Memory B cell (primary cell): ENCODE measurements around the gene CRLF2.
"Not testable (repeated sequence)": the region's sequence is repeated elsewhere in the genome, so short reads cannot be mapped to it uniquely, and the experiment has no call there.

Experiments
- ATAC-seq: fragments of 150-1000 bp; cut with Tn5 transposase; 2 replicates; pipeline ENCODE4 v1.10.0; 2021; ENCODE audit warnings: low read depth, mild to moderate bottlenecking, moderate library complexity
- DNase-seq, 2 donors: peaks; one replicate each; pipeline ENCODE4 v3.0.0; 2022; ENCODE audit warnings: low spot score in 2 of 2
- H3K27ac Mint-ChIP-seq: one replicate; pipeline ENCODE4 v1.8.0; 2022; ENCODE audit warnings: mild to moderate bottlenecking, moderate library complexity, mixed read lengths
- H3K27me3 Mint-ChIP-seq: one replicate; pipeline ENCODE4 v1.8.0; 2022; ENCODE audit warnings: mixed read lengths
- H3K36me3 Mint-ChIP-seq: one replicate; pipeline ENCODE4 v1.8.0; 2022; ENCODE audit warnings: mild to moderate bottlenecking, mixed read lengths
- H3K4me1 Mint-ChIP-seq: one replicate; pipeline ENCODE4 v1.8.0; 2022; ENCODE audit warnings: mixed read lengths
- H3K4me3 Mint-ChIP-seq: one replicate; pipeline ENCODE4 v1.8.0; 2022; ENCODE audit warnings: mild to moderate bottlenecking, moderate library complexity, mixed read lengths
- H3K9me3 Mint-ChIP-seq: one replicate; pipeline ENCODE4 v1.8.0; 2022; ENCODE audit warnings: mixed read lengths

CRLF2 gene

DNA sequence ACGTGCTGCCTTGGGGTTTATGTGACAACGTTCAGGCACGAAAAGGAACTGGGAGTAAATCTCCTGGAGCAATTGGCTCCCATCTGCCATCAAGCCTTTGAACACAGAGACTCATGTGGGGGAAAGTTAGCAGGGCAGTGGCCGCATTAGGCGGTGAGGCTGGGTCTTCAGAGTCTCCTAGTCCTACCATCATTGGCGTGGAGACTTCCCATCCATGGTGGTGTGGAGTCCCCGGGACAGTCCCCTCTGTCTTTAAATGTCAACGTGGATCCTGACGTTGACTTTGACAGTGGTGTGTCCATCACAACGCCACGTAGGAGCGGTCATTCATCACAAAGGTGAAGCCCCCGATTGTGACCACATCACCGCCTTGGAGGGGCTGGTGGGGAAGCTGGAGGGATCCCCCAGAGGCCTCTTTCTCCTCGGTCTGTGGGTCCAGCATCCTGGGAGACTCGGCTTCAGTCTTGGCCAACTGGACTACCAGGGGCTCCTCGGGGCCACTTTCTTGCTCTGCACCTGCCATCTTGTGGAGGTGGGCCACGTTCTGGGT lies 21.8 kb downstream of the CRLF2 start:
- no peak overlapping the region for H3K4me3 Mint-ChIP-seq
- no peaks in the 10 kb centered on the region for H3K36me3 Mint-ChIP-seq
- ATAC-seq, result no peak
- no peak overlapping the region for H3K27ac Mint-ChIP-seq
- no peaks in the 10 kb centered on the region for H3K4me1 Mint-ChIP-seq
- H3K27me3 Mint-ChIP-seq, result peaks cover 1% of the 10 kb centered on the region
- DNase-seq, result no peak
- peaks cover 5% of the 10 kb centered on the region for H3K9me3 Mint-ChIP-seq

DNA sequence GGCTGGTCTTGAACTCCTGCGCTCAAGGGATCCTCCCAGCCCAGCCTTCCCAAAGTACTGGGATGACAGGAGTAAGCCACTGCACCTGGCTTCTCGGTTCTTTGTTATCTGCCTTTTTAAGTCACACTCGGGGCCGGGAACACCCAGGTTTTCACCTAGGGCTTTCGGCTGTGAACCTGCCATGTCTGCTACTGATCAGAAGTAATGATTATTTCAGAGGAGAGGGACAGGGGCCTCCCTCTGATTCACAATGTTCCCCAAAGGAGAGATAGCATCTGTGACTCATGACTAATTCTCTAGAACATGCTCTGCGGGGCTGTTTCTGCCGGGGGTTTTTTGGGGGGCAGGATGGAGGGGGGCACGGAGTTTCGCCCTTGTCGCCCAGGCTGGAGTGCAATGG lies 26.9 kb downstream of the CRLF2 start:
- Mint-ChIP-seq H3K27me3 (peaks cover 3% of the 10 kb centered on the region), H3K4me3 (no peak overlapping the region), H3K27ac (no peak overlapping the region), H3K9me3 (no peaks in the 10 kb centered on the region), H3K4me1 (no peaks in the 10 kb centered on the region), H3K36me3 (no peaks in the 10 kb centered on the region)
- DNase-seq (no peak), ATAC-seq (no peak)

DNA sequence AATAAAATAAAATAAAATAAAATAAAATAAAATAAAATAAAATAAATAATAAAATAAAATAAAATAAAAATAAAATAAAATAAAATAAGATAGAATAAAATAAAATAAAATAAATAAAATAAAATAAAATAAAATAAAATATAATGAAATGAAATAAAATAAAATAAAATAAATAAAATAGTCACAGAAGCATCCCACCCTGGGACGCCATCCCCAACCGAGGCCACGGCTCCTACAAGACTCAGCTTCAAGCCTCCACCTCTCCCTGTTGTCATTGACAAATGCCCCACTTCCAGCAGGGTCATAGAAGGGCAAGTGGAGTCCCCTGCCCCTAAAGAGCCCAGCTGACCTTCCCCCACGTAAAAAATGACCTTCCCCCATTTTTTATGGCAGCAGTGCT lies 30.2 kb downstream of the CRLF2 start:
- ATAC-seq, result no peak
- DNase-seq, result no peak
- H3K27ac Mint-ChIP-seq, result no peak overlapping the region
- H3K27me3 Mint-ChIP-seq, result peaks cover 3% of the 10 kb centered on the region
- H3K4me3 Mint-ChIP-seq, result no peak overlapping the region
- H3K36me3 Mint-ChIP-seq, result no peaks in the 10 kb centered on the region
- H3K9me3 Mint-ChIP-seq, result no peaks in the 10 kb centered on the region
- H3K4me1 Mint-ChIP-seq, result no peaks in the 10 kb centered on the region

DNA sequence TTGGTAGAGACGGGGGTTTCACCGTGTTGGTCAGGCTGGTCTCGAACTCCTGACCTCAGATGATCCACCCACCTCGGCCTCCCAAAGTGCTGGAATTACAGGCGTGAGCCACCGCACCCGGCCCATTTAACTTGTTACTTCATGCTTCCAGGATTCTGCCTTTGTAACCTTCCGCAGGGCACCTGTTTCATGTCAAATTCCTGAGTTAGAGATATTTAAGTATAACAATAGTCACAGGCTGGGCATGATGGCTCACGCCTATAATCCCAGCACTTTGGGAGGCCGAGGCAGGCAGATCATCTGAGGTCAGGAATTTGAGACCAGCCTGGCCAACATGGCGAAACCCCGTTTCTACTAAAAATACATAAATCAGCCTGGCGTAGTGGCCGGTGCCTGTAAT lies 30.8 kb downstream of the CRLF2 start:
- not testable (repeated sequence) for H3K9me3 Mint-ChIP-seq, H3K27me3 Mint-ChIP-seq, H3K36me3 Mint-ChIP-seq, DNase-seq, H3K4me3 Mint-ChIP-seq, ATAC-seq, H3K27ac Mint-ChIP-seq, H3K4me1 Mint-ChIP-seq

DNA sequence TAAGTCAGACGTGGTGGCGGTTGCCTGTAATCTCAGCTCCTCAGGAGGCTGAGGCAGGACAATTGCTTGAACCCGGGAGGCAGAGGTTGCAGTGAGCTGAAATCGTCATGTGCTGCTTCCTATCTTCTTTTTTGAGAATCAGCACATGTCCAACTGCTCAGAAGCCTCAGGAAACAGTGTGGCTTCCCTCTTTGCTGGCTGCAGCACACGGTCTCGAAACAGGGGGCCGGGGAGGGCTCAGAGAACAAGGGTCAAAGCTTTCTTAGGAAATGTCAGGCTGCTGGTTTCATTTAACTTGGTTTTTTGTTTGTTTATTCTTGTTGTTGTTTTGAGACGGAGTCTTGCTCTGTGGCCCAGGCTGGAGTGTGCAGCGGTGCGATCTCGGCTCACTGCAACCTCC lies 31.3 kb downstream of the CRLF2 start:
- H3K27ac Mint-ChIP-seq, result no peak overlapping the region
- peaks cover 1% of the 10 kb centered on the region for H3K27me3 Mint-ChIP-seq

DNA sequence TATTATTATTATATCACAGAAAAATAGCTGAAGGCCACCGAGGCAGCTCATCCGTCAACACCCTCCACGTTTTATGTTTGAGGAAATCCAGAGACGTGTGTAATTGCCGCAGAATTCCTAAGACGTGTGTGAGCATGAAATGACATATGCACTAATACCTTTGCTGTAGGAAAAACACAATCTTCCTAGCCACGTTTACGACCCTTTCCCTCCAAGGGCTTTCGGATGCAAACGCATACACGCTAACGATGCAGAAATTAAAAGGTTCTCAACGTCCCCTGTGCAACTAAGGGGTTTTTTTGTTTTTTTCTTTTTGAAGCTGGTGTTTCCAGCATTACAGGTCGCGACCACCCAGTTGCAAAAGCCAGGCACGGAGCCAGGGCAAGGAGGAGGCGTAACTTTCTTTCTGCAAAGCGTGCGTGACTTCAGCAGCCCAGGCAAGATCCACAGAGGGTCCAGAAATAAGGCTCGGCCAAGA lies 33.8 kb downstream of the CRLF2 start:
- H3K4me3 Mint-ChIP-seq, result no peak overlapping the region
- H3K27ac Mint-ChIP-seq, result no peak overlapping the region
- no peaks in the 10 kb centered on the region for H3K9me3 Mint-ChIP-seq
- H3K27me3 Mint-ChIP-seq, result peaks cover 1% of the 10 kb centered on the region
- no peaks in the 10 kb centered on the region for H3K36me3 Mint-ChIP-seq
- no peak for DNase-seq
- ATAC-seq, result no peak
- no peaks in the 10 kb centered on the region for H3K4me1 Mint-ChIP-seq

More for the DNA sequence above, 31.3 kb downstream of the CRLF2 start:
- Mint-ChIP-seq H3K4me1 (no peaks in the 10 kb centered on the region), H3K36me3 (no peaks in the 10 kb centered on the region), H3K9me3 (no peaks in the 10 kb centered on the region), H3K4me3 (no peak overlapping the region)
- DNase-seq (no peak), ATAC-seq (no peak)

DNA sequence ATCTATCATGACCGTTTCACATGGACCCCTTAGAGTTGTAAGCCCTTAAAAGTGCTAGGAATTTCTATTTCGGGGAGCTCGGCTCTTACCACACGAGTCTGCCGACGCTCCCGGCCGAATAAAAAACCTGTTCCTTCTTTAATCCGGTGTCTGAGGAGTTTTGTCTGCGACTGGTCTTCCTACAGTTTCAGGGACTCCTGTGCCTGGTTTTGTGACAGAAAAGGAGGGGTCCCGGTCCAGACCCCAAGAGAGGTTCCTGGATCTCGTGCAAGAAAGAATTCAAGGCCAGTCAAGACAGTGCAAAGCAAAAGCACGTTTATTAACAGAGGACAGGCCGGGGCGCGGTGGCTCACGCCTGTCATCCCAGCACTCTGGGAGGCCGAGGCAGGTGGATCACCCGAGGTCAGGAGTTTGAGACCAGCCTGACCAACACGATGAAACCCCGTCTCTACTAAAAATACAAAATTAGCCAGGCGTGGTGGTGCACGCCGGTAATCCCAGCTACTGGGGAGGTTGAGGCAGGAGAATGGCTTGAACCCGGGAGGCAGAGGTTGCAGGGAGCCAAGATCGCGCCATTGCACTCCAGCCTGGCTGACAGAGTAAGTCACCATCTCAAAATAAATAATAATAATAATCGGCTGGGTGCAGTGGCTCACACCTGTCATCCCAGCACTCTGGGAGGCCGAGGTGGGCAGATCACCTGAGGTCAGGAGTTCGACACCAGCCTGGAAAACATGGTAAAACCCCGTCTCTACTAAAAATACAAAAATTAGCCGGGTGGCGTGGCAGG lies 35.7 kb downstream of the CRLF2 start:
- not testable (repeated sequence) for DNase-seq, H3K4me1 Mint-ChIP-seq, H3K9me3 Mint-ChIP-seq, H3K4me3 Mint-ChIP-seq, H3K27ac Mint-ChIP-seq, H3K27me3 Mint-ChIP-seq, H3K36me3 Mint-ChIP-seq, ATAC-seq

DNA sequence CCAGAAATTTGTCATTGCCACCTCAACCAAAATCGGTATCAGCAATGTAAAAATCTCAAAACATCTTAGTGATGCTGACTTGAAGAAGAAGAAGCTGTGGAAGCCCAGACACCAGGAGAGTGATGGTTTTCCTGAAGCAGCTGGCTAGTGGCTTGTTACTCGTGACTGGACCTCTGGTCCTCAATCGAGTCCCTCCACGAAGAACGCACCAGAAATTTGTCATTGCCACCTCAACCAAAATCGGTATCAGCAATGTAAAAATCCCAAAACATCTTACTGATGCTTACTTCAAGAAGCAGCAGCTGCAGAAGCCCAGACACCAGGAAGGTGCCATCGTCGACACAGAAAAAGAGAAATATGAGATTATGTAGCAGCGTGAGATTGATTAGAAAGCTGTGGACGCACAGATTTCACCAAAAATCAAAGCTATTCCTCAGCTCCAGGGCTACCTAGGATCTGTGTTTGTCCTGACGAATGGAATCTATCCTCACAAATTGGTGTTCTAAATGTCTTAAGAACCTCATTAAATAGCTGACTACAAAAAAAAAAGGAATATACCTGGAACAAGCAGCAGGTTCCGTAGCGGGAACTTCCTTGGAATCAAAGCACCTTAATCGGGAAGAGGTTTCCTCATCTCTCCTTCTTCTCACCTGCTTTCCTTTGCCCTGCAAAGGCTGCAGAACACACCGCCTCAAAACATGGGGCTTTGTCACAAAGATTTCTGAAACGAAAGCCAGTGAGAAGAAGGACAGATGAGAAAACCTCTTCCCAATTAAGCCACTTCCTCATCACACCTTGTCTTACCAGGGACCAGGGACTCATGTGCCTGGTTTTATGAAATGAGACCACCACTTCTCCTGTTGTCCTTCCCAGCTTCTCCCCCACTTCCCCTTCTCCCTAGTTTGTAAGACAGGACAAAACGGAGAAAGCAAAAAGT lies 37.6 kb downstream of the CRLF2 start:
- H3K27me3 Mint-ChIP-seq, H3K9me3 Mint-ChIP-seq, H3K4me3 Mint-ChIP-seq, DNase-seq, H3K27ac Mint-ChIP-seq, H3K36me3 Mint-ChIP-seq, ATAC-seq, H3K4me1 Mint-ChIP-seq: not testable (repeated sequence)

DNA sequence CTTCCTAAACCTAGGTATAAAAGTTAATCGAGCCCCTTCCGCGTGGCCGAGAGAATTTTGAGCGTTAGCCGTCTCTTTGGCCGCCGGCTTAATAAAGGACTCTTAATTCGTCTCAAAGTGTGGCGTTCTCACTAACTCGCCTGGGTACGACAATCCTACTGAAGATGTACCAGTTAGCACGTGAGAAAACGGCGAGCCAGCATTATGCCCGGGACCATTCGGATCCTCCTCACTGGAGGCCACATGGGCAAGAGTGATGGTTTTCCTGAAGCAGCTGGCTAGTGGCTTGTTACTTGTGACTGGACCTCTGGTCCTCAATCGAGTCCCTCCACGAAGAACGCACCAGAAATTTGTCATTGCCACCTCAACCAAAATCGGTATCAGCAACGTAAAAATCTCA lies 39.0 kb downstream of the CRLF2 start:
- H3K36me3 Mint-ChIP-seq, H3K27me3 Mint-ChIP-seq, H3K4me1 Mint-ChIP-seq, H3K4me3 Mint-ChIP-seq, DNase-seq, H3K27ac Mint-ChIP-seq, ATAC-seq, H3K9me3 Mint-ChIP-seq: not testable (repeated sequence)

DNA sequence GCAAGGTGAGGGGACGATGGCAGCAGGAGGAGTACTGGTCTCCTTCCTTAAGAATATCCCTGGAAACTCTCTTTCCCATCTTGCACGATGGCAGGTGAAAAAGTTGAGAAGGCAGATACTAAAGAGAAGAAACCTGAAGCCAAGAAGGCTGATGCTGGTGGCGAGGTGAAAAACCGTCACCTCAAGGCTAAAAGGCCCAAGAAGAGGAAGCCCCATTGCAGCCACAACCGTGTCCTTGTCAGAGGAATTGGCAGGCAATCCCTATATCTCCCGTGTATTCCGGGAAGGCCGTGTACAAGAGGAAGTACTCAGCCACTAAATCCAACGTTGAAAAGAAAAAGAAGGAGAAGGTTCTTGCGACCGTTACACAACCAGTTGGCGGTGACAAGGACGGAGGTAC lies 40.0 kb downstream of the CRLF2 start:
- Mint-ChIP-seq H3K27ac (no peak overlapping the region), H3K27me3 (peaks cover 5% of the 10 kb centered on the region), H3K4me3 (no peak overlapping the region), H3K4me1 (no peaks in the 10 kb centered on the region), H3K9me3 (no peaks in the 10 kb centered on the region), H3K36me3 (peaks cover 2% of the 10 kb centered on the region)
- DNase-seq, result no peak
- no peak for ATAC-seq

DNA sequence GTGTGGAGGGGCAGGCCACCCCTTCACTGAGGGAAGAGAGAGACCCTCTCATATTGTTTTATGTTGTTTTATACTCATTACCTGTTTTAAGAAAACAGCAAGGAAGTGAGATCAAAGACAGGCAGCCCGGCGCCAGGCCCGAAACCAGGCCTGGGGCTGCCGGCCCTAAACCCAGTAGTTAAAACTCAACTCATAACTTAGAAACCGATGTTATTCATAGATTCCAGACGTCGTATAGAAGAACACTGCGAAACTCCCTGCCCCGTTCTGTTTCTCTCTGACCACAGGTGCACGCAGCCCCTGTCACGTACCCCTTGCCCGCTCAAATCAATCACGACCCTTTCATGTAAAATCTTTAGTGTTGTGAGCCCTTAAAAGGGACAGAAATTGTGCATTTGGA lies 40.5 kb downstream of the CRLF2 start:
- not testable (repeated sequence) for DNase-seq, ATAC-seq, H3K4me3 Mint-ChIP-seq, H3K9me3 Mint-ChIP-seq, H3K4me1 Mint-ChIP-seq, H3K27me3 Mint-ChIP-seq, H3K27ac Mint-ChIP-seq, H3K36me3 Mint-ChIP-seq

DNA sequence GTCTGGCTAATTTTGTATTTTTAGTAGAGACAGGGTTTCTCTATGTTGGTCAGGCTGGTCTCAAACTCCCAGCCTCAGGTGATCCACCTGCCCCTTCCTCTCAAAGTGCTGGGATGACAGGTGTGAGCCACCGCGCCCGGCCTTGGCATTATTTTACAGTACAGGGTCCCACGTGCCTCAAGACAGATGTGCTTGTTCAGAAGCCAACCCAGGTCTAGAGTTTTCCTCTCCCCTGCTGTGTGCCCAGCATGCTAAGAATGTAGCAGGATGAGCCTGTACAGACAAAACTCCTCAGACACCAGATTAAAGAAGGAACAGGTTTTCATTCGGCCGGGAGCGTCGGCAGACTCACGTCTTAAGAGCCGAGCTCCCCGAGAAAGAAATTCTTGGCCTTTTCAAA lies 42.2 kb downstream of the CRLF2 start:
- no peak overlapping the region for H3K4me3 Mint-ChIP-seq
- H3K9me3 Mint-ChIP-seq, result no peaks in the 10 kb centered on the region
- no peaks in the 10 kb centered on the region for H3K4me1 Mint-ChIP-seq
- H3K27ac Mint-ChIP-seq, result no peak overlapping the region
- no peak for ATAC-seq
- H3K36me3 Mint-ChIP-seq, result peaks cover 2% of the 10 kb centered on the region
- no peak for DNase-seq
- H3K27me3 Mint-ChIP-seq, result peaks cover 6% of the 10 kb centered on the region

DNA sequence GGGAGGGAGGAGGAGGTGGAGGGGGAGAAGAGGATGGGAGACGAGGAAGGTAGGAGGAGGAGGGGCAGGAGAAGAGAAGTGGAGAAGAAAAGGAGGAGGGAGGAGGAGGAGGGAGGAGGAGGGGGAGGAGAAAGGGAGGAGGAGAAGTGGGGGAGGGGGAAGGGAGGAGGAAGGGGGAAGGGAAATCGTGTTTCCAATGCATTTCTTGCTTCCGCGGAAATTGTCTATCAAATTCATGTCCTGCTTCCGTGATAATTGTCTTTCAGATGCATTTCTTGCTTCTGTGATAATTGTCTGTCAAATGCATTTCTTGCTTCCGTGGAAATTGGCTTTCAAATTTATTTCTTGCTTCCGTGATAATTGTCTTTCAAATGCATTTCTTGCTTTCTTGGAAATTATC lies 43.3 kb downstream of the CRLF2 start:
- Mint-ChIP-seq H3K4me1 (no peaks in the 10 kb centered on the region), H3K4me3 (no peak overlapping the region), H3K9me3 (no peaks in the 10 kb centered on the region), H3K36me3 (peaks cover 2% of the 10 kb centered on the region), H3K27me3 (peaks cover 6% of the 10 kb centered on the region), H3K27ac (no peak overlapping the region)
- no peak for ATAC-seq
- DNase-seq, result no peak

DNA sequence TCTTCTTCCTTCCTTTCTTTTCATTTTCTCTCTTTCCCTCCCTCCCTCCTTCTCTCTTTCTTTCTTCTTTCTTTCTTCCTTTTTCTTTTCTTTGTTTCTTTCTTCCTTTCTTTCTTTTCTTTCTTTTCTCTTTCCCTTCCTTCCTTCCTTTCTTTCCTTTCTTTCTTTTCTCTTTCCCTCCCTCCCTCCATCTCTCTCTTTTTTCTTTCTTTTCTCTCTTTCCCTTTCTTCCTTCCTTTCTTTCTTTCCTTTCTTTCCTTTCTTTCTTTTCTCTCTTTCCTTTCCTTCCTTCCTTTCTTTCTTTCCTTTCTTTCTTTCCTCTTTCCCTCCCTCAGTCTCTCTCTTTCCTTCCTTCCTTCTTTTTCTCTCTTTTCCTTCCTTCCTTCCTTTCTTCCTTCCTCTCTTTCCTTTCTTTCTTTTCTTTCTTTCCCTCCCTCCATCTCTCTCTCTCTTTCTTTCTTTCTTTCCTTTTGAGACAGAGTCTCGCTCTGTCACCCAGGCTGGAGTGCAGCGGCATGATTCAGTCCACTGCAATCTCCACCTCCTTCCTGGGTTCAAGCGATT lies 44.4 kb downstream of the CRLF2 start:
- ATAC-seq (no peak), DNase-seq (no peak)
- H3K9me3 Mint-ChIP-seq, result no peaks in the 10 kb centered on the region
- peaks cover 5% of the 10 kb centered on the region for H3K36me3 Mint-ChIP-seq
- H3K27ac Mint-ChIP-seq, result no peak overlapping the region
- peaks cover 13% of the 10 kb centered on the region for H3K27me3 Mint-ChIP-seq
- no peaks in the 10 kb centered on the region for H3K4me1 Mint-ChIP-seq
- no peak overlapping the region for H3K4me3 Mint-ChIP-seq
